Neural cell (in vitro differentiated cells): ENCODE results near the gene DNMT3L. TPM values are rescaled to one million over a fixed set of nuclear protein-coding genes. Genes with fewer than 3 reads are reported as not detected.

Source experiments
- H2AFZ ChIP-seq: fragments of 200-600, 300-800 bp; sonication (generic), shearing (Covaris generic); 2 replicates; pipeline ENCODE4 v1.6.0; 2014; ENCODE audit warnings: low read depth, mild to moderate bottlenecking, antibody characterized with exemption, low read length, moderate library complexity
- H3F3A ChIP-seq: fragments of 200-600 bp; shearing (Covaris generic); 2 replicates; pipeline ENCODE4 v1.6.1; 2016; ENCODE audit warnings: mild to moderate bottlenecking, moderate library complexity, mixed read lengths, antibody characterized with exemption, low read length; ENCODE audit not compliant: insufficient read depth, poor library complexity, severe bottlenecking
- H3K27ac ChIP-seq: fragments of 200-600, 300-800 bp; sonication (generic), shearing (Covaris generic); 2 replicates; pipeline ENCODE4 v1.5.1; 2014; ENCODE audit warnings: mild to moderate bottlenecking, low read length, moderate library complexity
- H3K27me3 ChIP-seq: fragments of 300-800, 200-600 bp; sonication (generic), shearing (Covaris generic); 2 replicates; pipeline ENCODE4 v1.6.0; 2014; ENCODE audit warnings: mild to moderate bottlenecking, low read depth, low read length, moderate library complexity; ENCODE audit not compliant: insufficient read depth
- H3K36me3 ChIP-seq: fragments of 300-800, 200-600 bp; sonication (generic), shearing (Covaris generic); 2 replicates; pipeline ENCODE4 v1.5.1; 2014; ENCODE audit warnings: mild to moderate bottlenecking, antibody characterized with exemption, low read length, moderate library complexity; ENCODE audit not compliant: insufficient read depth
- H3K4me2 ChIP-seq: fragments of 300-800, 200-600 bp; sonication (generic), shearing (Covaris generic); 2 replicates; pipeline ENCODE4 v1.6.0; 2014; ENCODE audit warnings: mild to moderate bottlenecking, low read length
- H3K4me3 ChIP-seq: fragments of 300-800, 200-600 bp; sonication (generic), shearing (Covaris generic); 2 replicates; pipeline ENCODE4 v1.5.1; 2014; ENCODE audit warnings: mild to moderate bottlenecking, low read length, moderate library complexity
- H3K79me2 ChIP-seq: fragments of 200-600 bp; shearing (Covaris generic); replicated peaks from 2 replicates; pipeline ENCODE4 v1.6.0; 2014; ENCODE audit warnings: mild to moderate bottlenecking, low read length, moderate library complexity; ENCODE audit not compliant: insufficient read depth
- H3K9ac ChIP-seq: fragments of 300-800, 200-600 bp; sonication (generic), shearing (Covaris generic); 2 replicates; pipeline ENCODE4 v1.6.1; 2016; ENCODE audit warnings: mild to moderate bottlenecking, low read length, mixed read lengths
- H3K9me2 ChIP-seq: fragments of 200-600 bp; shearing (Covaris generic); 2 replicates; pipeline ENCODE4 v1.6.1; 2016; ENCODE audit warnings: mild to moderate bottlenecking, low read length, mixed read lengths; ENCODE audit not compliant: insufficient read depth
- H3K9me3 ChIP-seq: fragments of 200-600, 300-800 bp; sonication (generic), shearing (Covaris generic); 2 replicates; pipeline ENCODE4 v1.6.1; 2016; ENCODE audit warnings: mild to moderate bottlenecking, mixed run types, low read length, moderate library complexity, mixed read lengths
- H4K20me1 ChIP-seq: fragments of 200-600 bp; shearing (Covaris generic); 2 replicates; pipeline ENCODE4 v1.6.1; 2016; ENCODE audit warnings: mild to moderate bottlenecking, mixed run types; ENCODE audit not compliant: insufficient read depth
- EP300 ChIP-seq: fragments of 450-650 bp; conservative IDR thresholded peaks from 2 replicates; pipeline ENCODE4 v1.6.1; 2014; ENCODE audit warnings: antibody characterized with exemption, mild to moderate bottlenecking, moderate library complexity; ENCODE audit not compliant: poor library complexity, severe bottlenecking
- POLR2AphosphoS5 ChIP-seq: IDR thresholded peaks from 2 replicates; pipeline ENCODE4 v1.6.1; 2012
- RAD21 ChIP-seq: fragments of 450-650 bp; conservative IDR thresholded peaks from 2 replicates; pipeline ENCODE4 v1.6.1; 2014; ENCODE audit warnings: antibody characterized with exemption, mild to moderate bottlenecking, moderate library complexity
- SMC3 ChIP-seq: fragments of 450-650 bp; conservative IDR thresholded peaks from 2 replicates; pipeline ENCODE4 v1.6.1; 2014; ENCODE audit warnings: antibody characterized with exemption, mild to moderate bottlenecking, moderate library complexity; ENCODE audit not compliant: poor library complexity
- TAF1 ChIP-seq: IDR thresholded peaks from 2 replicates; pipeline ENCODE4 v1.6.1; 2012; ENCODE audit warnings: low read depth
- polyA minus RNA-seq: library from RNA; depleted of rRNA, polyadenylated mRNA; stranded (reverse); fragments of >200 nt; gene quantifications from 2 replicates; pipeline ENCODE4 v1.2.3, GENCODE V29; 2014
- polyA plus RNA-seq: library from polyadenylated mRNA; depleted of rRNA; stranded (reverse); fragments of >200 nt; gene quantifications from 2 replicates; pipeline ENCODE4 v1.2.3, GENCODE V29; 2014
- TF ChIP-seq, protein P1 (sequence below): IDR thresholded peaks from 2 replicates; pipeline ENCODE4 v1.6.1; 2012; ENCODE audit warnings: borderline replicate concordance

DNMT3L gene
- polyA plus RNA-seq (not detected in 2 replicates), polyA minus RNA-seq (not detected in 2 replicates)

DNA sequence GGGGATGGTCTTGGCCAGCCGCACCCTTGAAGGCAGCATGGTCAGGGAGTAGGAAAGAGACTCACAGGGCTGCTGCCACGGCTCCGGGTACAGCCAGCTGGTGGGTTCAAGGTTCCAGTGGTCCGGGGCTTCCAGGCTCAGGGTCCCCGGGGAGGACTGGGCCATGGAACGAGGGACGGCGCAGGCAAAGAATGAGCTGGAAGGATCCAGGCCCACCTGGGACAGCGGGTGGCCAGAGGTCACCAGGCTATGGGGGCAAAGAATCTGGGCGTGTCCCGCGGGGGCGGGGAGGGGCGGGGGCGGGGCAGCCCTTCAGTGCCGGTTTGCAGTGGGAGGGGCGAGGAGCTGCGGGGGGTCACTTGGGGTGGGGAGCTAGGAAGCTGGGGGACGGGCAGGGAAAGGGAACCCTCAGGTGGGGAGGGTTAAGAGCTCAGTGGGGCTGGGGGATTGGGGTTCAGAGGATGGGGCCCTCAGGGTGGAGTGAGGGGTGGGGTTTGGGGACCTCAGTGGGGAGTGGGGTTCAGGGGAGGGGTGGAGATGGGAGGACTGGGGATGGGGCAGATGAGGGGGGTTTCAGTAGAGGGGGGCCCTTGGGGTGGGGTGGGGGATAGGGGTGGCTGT, at the start of gene DNMT3L:
Gene DNMT3L, minus strand, starts transcription at position 223 of the 621 bp plus-strand sequence. CDS start 638 bp downstream, outside the sequence.
- H4K20me1 ChIP-seq: no peaks in the 10 kb centered on the region
- no peaks in the 10 kb centered on the region for H3F3A ChIP-seq
- TF ChIP-seq RAD21 (no peak), POLR2AphosphoS5 (no peak)
- H3K9ac ChIP-seq: no peak within 1 kb of the TSS
- H2AFZ ChIP-seq: no peak within 1 kb of the TSS
- no peak within 1 kb of the TSS for H3K4me2 ChIP-seq
- H3K36me3 ChIP-seq: no peaks in the 10 kb centered on the region
- H3K9me3 ChIP-seq: no peaks in the 10 kb centered on the region
- H3K9me2 ChIP-seq: no peaks in the 10 kb centered on the region
- H3K27me3 ChIP-seq: no peaks in the 10 kb centered on the region
- H3K27ac ChIP-seq: no peak within 1 kb of the TSS
- no peaks in the 10 kb centered on the region for H3K79me2 ChIP-seq
- H3K4me3 ChIP-seq: no peak within 1 kb of the TSS

DNA sequence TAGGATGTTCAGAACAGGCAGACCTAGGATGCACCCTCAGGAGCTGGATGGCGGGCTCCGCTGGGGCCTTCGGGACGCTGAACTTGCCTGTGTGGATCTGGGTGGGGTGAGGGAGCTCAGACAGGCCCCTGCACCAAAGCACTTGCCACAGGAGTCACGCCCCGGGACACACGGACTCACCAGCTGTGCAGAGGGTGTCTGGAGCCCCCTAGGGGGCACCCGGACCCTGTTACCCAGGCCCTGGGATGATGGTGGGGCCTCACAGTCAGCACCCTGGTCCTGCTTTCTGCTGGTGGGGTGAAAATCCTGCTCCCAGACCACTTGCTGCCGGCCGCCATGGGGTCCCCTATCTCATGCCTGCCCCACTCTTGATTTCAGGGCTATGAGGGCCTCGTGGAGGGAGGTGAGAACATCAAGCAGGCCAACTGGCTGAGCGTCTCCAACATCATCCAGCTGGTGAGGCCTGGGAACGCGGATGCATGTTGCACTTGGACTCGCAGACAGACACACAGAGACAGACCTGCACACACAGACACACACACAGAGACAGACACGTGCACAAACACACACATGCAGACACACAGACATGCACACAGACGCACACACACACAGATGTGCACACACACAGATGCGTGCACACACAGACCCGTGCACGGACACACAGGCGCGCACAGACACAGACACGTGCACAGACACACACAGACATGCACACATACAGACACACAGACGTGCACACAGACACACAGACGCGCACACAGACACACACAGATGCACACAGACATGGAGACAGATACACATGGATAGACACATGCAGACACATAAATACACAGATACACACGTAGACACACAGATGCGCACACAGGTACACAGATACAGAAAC, 49.2 kb upstream of the DNMT3L start:
- Histone ChIP-seq H3K9me3 (no peaks in the 10 kb centered on the region), H3K36me3 (no peaks in the 10 kb centered on the region), H3K9ac (no peak overlapping the region), H3K79me2 (no peaks in the 10 kb centered on the region), H3K27ac (no peak overlapping the region), H3K9me2 (no peaks in the 10 kb centered on the region), H3F3A (no peaks in the 10 kb centered on the region), H3K4me2 (no peak overlapping the region), H4K20me1 (no peaks in the 10 kb centered on the region), H3K27me3 (no peaks in the 10 kb centered on the region), H2AFZ (no peak overlapping the region), H3K4me3 (no peak overlapping the region)
- TF ChIP-seq EP300 (no peak), TAF1 (no peak), SMC3 (no peak)
- TF ChIP-seq, protein P1, sequence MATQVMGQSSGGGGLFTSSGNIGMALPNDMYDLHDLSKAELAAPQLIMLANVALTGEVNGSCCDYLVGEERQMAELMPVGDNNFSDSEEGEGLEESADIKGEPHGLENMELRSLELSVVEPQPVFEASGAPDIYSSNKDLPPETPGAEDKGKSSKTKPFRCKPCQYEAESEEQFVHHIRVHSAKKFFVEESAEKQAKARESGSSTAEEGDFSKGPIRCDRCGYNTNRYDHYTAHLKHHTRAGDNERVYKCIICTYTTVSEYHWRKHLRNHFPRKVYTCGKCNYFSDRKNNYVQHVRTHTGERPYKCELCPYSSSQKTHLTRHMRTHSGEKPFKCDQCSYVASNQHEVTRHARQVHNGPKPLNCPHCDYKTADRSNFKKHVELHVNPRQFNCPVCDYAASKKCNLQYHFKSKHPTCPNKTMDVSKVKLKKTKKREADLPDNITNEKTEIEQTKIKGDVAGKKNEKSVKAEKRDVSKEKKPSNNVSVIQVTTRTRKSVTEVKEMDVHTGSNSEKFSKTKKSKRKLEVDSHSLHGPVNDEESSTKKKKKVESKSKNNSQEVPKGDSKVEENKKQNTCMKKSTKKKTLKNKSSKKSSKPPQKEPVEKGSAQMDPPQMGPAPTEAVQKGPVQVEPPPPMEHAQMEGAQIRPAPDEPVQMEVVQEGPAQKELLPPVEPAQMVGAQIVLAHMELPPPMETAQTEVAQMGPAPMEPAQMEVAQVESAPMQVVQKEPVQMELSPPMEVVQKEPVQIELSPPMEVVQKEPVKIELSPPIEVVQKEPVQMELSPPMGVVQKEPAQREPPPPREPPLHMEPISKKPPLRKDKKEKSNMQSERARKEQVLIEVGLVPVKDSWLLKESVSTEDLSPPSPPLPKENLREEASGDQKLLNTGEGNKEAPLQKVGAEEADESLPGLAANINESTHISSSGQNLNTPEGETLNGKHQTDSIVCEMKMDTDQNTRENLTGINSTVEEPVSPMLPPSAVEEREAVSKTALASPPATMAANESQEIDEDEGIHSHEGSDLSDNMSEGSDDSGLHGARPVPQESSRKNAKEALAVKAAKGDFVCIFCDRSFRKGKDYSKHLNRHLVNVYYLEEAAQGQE: no peak

DNA sequence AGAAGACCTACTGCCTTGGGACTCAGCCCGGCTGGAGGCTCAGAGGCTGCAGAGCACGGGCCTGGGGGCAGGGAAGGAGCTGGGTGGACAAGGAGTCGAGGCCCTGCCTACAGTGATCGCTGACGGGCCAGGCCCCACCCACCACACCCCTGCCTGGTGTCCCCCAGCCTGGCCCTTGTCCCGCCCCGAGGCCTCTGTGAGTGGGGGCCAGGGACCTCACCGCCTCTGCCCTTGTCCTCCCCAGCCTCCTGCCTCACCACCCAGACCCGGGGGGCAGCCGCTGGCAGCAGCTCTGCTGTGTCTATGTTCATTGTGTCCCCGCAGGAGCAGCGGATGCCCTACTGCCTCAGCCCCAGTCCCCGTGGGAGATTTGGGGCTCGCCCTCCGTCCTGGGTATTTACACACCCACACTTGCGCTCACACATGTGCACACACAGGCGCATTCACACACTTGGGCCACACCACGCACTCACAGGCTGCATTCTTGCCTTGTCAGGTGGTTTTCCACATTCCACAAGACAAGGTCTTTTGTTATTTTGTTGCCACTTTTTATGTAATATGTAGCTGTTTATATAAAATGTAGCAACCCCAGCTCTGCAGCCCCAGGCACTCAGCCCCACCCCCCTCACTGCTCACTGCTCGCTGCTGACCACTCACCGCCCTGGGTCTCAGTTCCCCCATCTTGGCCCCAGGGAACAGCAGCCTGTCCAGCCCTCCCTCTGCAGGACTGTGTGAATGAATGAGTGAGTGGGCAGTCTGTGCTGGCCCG, 45.4 kb upstream of the DNMT3L start:
- H3K4me3 ChIP-seq: no peak overlapping the region
- no peaks in the 10 kb centered on the region for H3K9me2 ChIP-seq
- H3K4me2 ChIP-seq: no peak overlapping the region
- H3K27ac ChIP-seq: no peak overlapping the region
- no peaks in the 10 kb centered on the region for H3K36me3 ChIP-seq
- H3K27me3 ChIP-seq: no peaks in the 10 kb centered on the region
- H4K20me1 ChIP-seq: no peaks in the 10 kb centered on the region
- no peak overlapping the region for H2AFZ ChIP-seq
- H3K79me2 ChIP-seq: no peaks in the 10 kb centered on the region
- H3K9ac ChIP-seq: no peak overlapping the region
- no peaks in the 10 kb centered on the region for H3F3A ChIP-seq
- no peaks in the 10 kb centered on the region for H3K9me3 ChIP-seq
- TF ChIP-seq RAD21: no peak
